IMR-90 (cell line): ENCODE results near the gene SRRM3. TPM values are rescaled to one million over a fixed set of nuclear protein-coding genes. Genes with fewer than 3 reads are reported as not detected.

Source experiments
- ATAC-seq: fragments of 200-7000 bp; cut with Tn5 transposase; 2 replicates; pipeline ENCODE4 v1.9.1; 2020; ENCODE audit warnings: low read depth, mild to moderate bottlenecking, moderate library complexity
- BruUV-seq: library from RNA; stranded (reverse); fragments of 400-500 nt; replicated peaks from 2 replicates; lab custom pipeline; 2021; lab: Mats Ljungman, UMichigan
- CTCF ChIA-PET: fragments of 300-600 bp; formaldehyde crosslinking; extraction: SDS; loops from one replicate; lab custom pipeline; 2021; ENCODE audit warnings: antibody characterized with exemption; lab: Yijun Ruan, JAX
- POLR2A ChIA-PET: fragments of 300-600 bp; sonication (Branson Sonifier 250); formaldehyde crosslinking; loops from one replicate; lab custom pipeline; 2022; ENCODE audit warnings: antibody characterized with exemption; ENCODE audit not compliant: unreplicated experiment; lab: Charles Lee
- DNase-seq: peaks from one replicate; pipeline ENCODE4 v3.0.0; 2013
- H2AFZ ChIP-seq: replicated peaks from 2 replicates; pipeline ENCODE3; 2013; ENCODE audit warnings: low read length, mild to moderate bottlenecking; ENCODE audit not compliant: poor library complexity
- H2AK5ac ChIP-seq: 2 replicates; pipeline ENCODE4 v1.6.1; 2013; ENCODE audit warnings: low read depth, low read length, inconsistent platforms
- H2AK9ac ChIP-seq: replicated peaks from 2 replicates; pipeline ENCODE3; 2013; ENCODE audit warnings: mild to moderate bottlenecking, low read depth, low read length, moderate library complexity; ENCODE audit not compliant: poor library complexity
- H2BK120ac ChIP-seq: 2 replicates; pipeline ENCODE4 v1.6.1; 2013; ENCODE audit warnings: low read depth, low read length, inconsistent platforms
- H2BK15ac ChIP-seq: 3 replicates; pipeline ENCODE4 v1.6.1; 2013; ENCODE audit warnings: low read depth, low read length, inconsistent platforms
- H2BK20ac ChIP-seq: 2 replicates; pipeline ENCODE4 v1.6.1; 2013; ENCODE audit warnings: low read depth, mild to moderate bottlenecking, inconsistent platforms, low read length, moderate library complexity
- H2BK5ac ChIP-seq: 2 replicates; pipeline ENCODE4 v1.6.1; 2013; ENCODE audit warnings: mild to moderate bottlenecking, low read depth, low read length, inconsistent platforms; ENCODE audit not compliant: poor library complexity, severe bottlenecking
- H3K14ac ChIP-seq: replicated peaks from 2 replicates; pipeline ENCODE4 v1.6.1; 2013; ENCODE audit warnings: low read depth, low read length, inconsistent platforms
- H3K18ac ChIP-seq: 2 replicates; pipeline ENCODE4 v1.6.1; 2013; ENCODE audit warnings: low read depth, low read length, control low read depth
- H3K23ac ChIP-seq: 2 replicates; pipeline ENCODE4 v1.6.1; 2013; ENCODE audit warnings: low read depth, low read length, inconsistent platforms
- H3K27ac ChIP-seq: 2 replicates; pipeline ENCODE4 v1.5.1; 2013; ENCODE audit warnings: mild to moderate bottlenecking, control low read depth, low read length; ENCODE audit not compliant: insufficient read depth
- H3K27me3 ChIP-seq: 2 replicates; pipeline ENCODE4 v1.6.1; 2013; ENCODE audit warnings: low read length; ENCODE audit not compliant: control insufficient read depth, insufficient read depth
- H3K36me3 ChIP-seq: 2 replicates; pipeline ENCODE4 v1.6.1; 2013; ENCODE audit warnings: low read length, mixed read lengths; ENCODE audit not compliant: control insufficient read depth, insufficient read depth
- H3K4ac ChIP-seq: 2 replicates; pipeline ENCODE4 v1.6.1; 2013; ENCODE audit warnings: low read depth, low read length, inconsistent platforms
- H3K4me1 ChIP-seq: 2 replicates; pipeline ENCODE4 v1.6.1; 2013; ENCODE audit warnings: low read length, mixed read lengths; ENCODE audit not compliant: control insufficient read depth, insufficient read depth
- H3K4me2 ChIP-seq: 2 replicates; pipeline ENCODE4 v1.6.1; 2013; ENCODE audit warnings: low read depth, mild to moderate bottlenecking, control low read depth, low read length, moderate library complexity
- H3K4me3 ChIP-seq: 2 replicates; pipeline ENCODE4 v1.5.1; 2013; ENCODE audit warnings: low read depth, mild to moderate bottlenecking, control low read depth, low read length, moderate library complexity; ENCODE audit not compliant: insufficient read depth
- H3K56ac ChIP-seq: 2 replicates; pipeline ENCODE4 v1.6.1; 2013; ENCODE audit warnings: low read length, inconsistent platforms; ENCODE audit not compliant: insufficient read depth; ENCODE audit errors: extremely low read depth
- H3K79me1 ChIP-seq, 2 experiments: 2 replicates each; pipeline ENCODE4 v1.6.1; 2013; ENCODE audit warnings: low read length in 2 of 2, inconsistent platforms in 1 of 2, low read depth in 1 of 2
- H3K9ac ChIP-seq: 2 replicates; pipeline ENCODE4 v1.6.1; 2013; ENCODE audit warnings: low read depth, low read length, control low read depth
- H3K9me1 ChIP-seq: 2 replicates; pipeline ENCODE4 v1.6.1; 2013; ENCODE audit warnings: low read length, inconsistent platforms; ENCODE audit not compliant: insufficient read depth
- H3K9me3 ChIP-seq: 2 replicates; pipeline ENCODE4 v1.6.1; 2013; ENCODE audit warnings: low read length; ENCODE audit not compliant: control insufficient read depth, insufficient read depth
- H4K20me1 ChIP-seq: 2 replicates; pipeline ENCODE4 v1.6.1; 2013; ENCODE audit warnings: low read length, inconsistent platforms; ENCODE audit not compliant: insufficient read depth
- H4K5ac ChIP-seq: 2 replicates; pipeline ENCODE4 v1.6.1; 2013; ENCODE audit warnings: mild to moderate bottlenecking, low read depth, low read length, control low read depth
- H4K8ac ChIP-seq, 2 experiments: 2 replicates each; pipeline ENCODE4 v1.6.1; 2013; ENCODE audit warnings: low read depth in 2 of 2, low read length in 2 of 2, control low read depth in 1 of 2, inconsistent platforms in 1 of 2
- H4K91ac ChIP-seq: 2 replicates; pipeline ENCODE4 v1.6.1; 2013; ENCODE audit warnings: low read depth, low read length, inconsistent platforms; ENCODE audit not compliant: insufficient read depth
- CTCF ChIP-seq: conservative IDR thresholded peaks from 2 replicates; pipeline ENCODE4 v1.5.1; 2012; ENCODE audit warnings: mild to moderate bottlenecking, low read depth, low read length, improper control_type of control experiment
- ELK1 ChIP-seq: fragments of 150-350 bp; IDR thresholded peaks from 2 replicates; pipeline ENCODE4 v1.6.1; 2016; ENCODE audit warnings: low read depth, mild to moderate bottlenecking, low read length, moderate library complexity, borderline replicate concordance
- RAD21 ChIP-seq: IDR thresholded peaks from 2 replicates; pipeline ENCODE4 v1.6.1; 2012; ENCODE audit warnings: low read length, improper control_type of control experiment
- SMC3 ChIP-seq: fragments of 150-350 bp; IDR thresholded peaks from 2 replicates; pipeline ENCODE4 v1.6.1; 2016; ENCODE audit warnings: low read depth, mild to moderate bottlenecking, antibody characterized with exemption, low read length, moderate library complexity
- WGBS, 2 experiments: methylation state at CpG; one replicate each; pipeline versions ENCODE4 v1.1.5 to v1.1.7; 2013; ENCODE audit warnings: missing lambda C conversion rate in 2 of 2; ENCODE audit not compliant: insufficient read length in 1 of 2; ENCODE audit errors: extremely low coverage in 2 of 2; 5-methylcytosine and 5-hydroxymethylcytosine counted together
- dilution Hi-C: fragments of 300-500 bp; cut with HindIII; formaldehyde crosslinking; loops from one replicate; pipeline ENCODE4 v1.14.3; 2018; ENCODE audit warnings: low sequenced_read_pairs; ENCODE audit not compliant: unreplicated experiment
- in situ Hi-C: fragments of 300-500 bp; cut with MboI; formaldehyde crosslinking; loops from 3 replicates; pipeline ENCODE4 v1.14.3; 2019; ENCODE audit warnings: low sequenced_read_pairs, inconsistent platforms, mixed read lengths
- intact Hi-C: fragments of 100-400 bp; cut with micrococcal nuclease; formaldehyde crosslinking; loops from 2 replicates; pipeline ENCODE4 v1.10.0; 2022
- polyA plus RNA-seq, 3 experiments: library from polyadenylated mRNA; depleted of rRNA; stranded (reverse); fragments of >200 nt; gene quantifications; 2 replicates each; pipeline ENCODE4 v1.2.3, GENCODE V29; 2012; ENCODE audit warnings: low replicate concordance in 1 of 3
- total RNA-seq: library from RNA; depleted of rRNA; stranded (reverse); fragments of >200 nt; gene quantifications from 2 replicates; pipeline ENCODE4 v1.2.3, GENCODE V29; 2012

Gene SRRM3
- total and polyA plus RNA-seq, 2 of the 4 experiments (the other 2 are of a cell fraction) = 0.18 to 2.5 TPM

- no CpG with 5 or more reads among the region's 7 CpGs for WGBS, 2 experiments
- ATAC-seq (peak; percentile 92), DNase-seq (peak; percentile 60)
- intact Hi-C loops = loop anchor here (1.0 to 2.0 kb wide), 2 partner anchors 52 to 85 kb away; no protein-coding TSS in a partner anchor
- Histone ChIP-seq H3K4ac (no peak overlapping the region), H3K9me1 (no peaks in the 10 kb centered on the region), H2BK5ac (no peak overlapping the region), H3K4me2 (no peak overlapping the region), H2BK20ac (no peak overlapping the region), H3K36me3 (no peaks in the 10 kb centered on the region), H3K27ac (no peak overlapping the region), H2AK9ac (no peak overlapping the region), H2AFZ (no peak overlapping the region), H4K5ac (no peak overlapping the region), H3K56ac (no peak overlapping the region), H3K9ac (no peak overlapping the region), H2BK15ac (no peak overlapping the region), H2BK120ac (no peak overlapping the region), H3K9me3 (no peaks in the 10 kb centered on the region), H4K91ac (no peak overlapping the region), H4K8ac (no peak overlapping the region), H3K79me1 (no peaks in the 10 kb centered on the region), H3K18ac (no peak overlapping the region), H2AK5ac (no peak overlapping the region), H3K27me3 (peaks cover 33% of the 10 kb centered on the region), H3K14ac (no peak overlapping the region), H4K20me1 (no peaks in the 10 kb centered on the region), H3K4me3 (no peak overlapping the region), H3K23ac (no peak overlapping the region), H3K4me1 (no peaks in the 10 kb centered on the region)
- dilution Hi-C loops = no loop called here
- no peak for TF ChIP-seq ELK1
- TF ChIP-seq CTCF = peak; percentile 81
- TF ChIP-seq SMC3 = peak; percentile 68
- TF ChIP-seq RAD21 = peak; percentile 78
- BruUV-seq = no TSS peak
- in situ Hi-C loops = no loop called here
- POLR2A ChIA-PET = interaction anchor here (0.5 to 0.7 kb wide), 2 partner anchors 9 to 30 kb away, joined by 4 to 19 read pairs; no protein-coding TSS in a partner anchor
- CTCF ChIA-PET = interaction anchor here (0.6 to 1.8 kb wide), 6 partner anchors 17 to 97 kb away, joined by 3 to 14 read pairs (median 3); no protein-coding TSS in a partner anchor
These were observed 61.1 kb downstream of the SRRM3 start for GRCh38 chr7:76262683-76263402.
